Measurements from ENCODE around the gene ARHGEF16. TPM values are rescaled to one million over a fixed set of nuclear protein-coding genes. Genes with fewer than 3 reads are reported as not detected.

ARHGEF16 gene
- total RNA-seq, 2 experiments from 2014 or later = 0.21 TPM; not detected in 1

DNA sequence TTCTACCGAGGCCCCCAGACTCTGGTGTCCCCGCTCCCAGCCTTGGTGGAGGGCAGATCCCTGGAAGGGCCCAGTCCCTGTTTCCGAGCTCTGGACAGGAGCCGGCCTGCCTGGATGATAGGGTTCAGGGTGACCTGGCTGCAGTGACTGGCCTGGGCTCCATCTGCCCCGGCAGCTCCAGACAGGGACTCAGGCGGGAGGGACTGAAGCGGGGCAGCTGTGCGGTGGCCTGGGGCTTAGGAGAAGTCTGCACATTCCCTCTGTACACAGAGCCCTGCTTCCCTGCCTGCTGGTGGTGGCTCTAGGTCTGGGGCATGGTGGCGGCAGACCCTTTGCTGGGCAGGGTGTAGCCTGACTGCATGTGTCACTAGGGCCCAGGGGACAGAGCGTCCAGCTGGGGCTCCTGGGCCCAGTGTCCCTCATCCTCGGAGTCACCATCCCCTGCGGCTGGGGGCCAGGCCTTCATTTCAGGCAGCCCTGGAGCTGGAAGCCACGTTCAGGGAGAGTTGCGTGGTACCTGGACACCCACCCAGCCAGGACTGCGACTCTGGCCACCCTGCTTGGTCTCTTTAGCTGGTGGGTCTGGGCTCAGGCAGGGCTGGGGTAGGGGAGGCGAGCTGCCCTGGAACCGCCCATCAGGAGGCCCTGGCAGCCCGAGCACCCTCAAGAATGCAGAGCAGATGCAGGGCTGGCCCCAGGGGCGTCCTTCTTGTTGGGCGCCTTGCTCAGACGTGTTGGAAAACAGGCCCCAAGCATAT, 9.6 kb downstream of the ARHGEF16 start:
- CTCF ChIA-PET = interaction anchor here (0.9 kb wide), 1 partner anchor 18 kb away, joined by 3 read pairs; no protein-coding TSS in a partner anchor
- POLR2A ChIA-PET = no interaction called here

DNA sequence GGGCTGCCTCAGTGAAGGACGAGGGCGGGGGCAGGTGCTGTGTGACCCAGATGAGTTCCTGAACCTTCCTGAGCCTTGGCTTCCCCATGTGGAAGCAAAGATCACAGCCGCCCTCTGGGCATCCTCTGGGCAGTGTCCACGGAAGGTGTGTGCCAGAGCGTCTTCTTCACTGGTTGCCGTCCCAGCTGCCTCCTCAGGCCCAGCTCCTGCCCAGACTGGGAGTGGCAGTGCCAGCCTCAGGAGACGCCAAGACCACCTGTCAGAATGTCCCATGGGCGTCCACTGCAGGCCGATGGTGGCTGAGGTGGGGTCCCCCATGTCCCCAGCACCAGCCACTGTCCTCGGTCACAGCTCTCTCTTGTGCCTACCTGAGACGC, 10.2 kb downstream of the ARHGEF16 start:
- CTCF ChIA-PET = no interaction called here
- POLR2A ChIA-PET = no interaction called here

DNA sequence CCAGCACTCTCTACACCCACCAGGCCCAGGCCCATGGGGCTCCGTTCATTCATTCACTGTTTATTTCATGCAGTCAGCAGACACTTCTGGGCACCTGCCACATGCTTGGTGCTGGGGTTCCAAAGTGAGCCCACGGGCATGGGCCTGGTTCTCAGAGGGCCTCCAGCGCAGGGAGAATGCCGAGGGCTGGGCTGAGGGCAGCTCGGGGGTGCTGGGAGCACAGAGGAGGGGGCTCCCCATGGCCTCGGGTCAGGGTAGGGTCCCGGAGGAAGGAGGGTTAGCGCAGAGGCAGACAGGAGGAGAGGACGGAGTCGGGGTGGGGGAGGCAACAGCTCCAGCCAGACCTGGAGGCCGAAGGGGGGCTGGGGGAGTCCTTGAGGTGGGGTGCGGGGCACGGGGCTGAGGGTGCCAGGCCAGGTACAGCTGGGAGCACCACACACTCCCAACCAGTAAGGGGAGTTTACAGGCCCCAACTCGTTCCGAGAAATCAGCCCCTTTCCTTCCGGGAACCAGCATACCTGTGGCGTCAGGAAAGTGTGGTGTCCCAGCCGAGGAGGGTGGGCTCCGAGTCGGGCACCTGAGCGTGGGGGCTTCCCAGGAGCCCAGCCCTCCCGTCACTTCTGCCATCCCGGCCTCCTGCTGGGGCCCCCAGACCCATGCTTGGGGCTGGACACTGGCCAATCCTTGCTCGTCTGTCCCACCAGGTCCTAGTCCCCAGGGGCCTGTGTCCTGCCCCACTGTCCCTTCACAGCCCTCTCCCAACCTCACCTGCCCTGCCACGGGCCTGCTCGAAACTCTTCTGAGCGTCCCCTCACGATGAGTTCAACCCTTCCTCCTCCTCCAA, 10.8 kb downstream of the ARHGEF16 start:
- POLR2A ChIA-PET = no interaction called here
- CTCF ChIA-PET = no interaction called here

DNA sequence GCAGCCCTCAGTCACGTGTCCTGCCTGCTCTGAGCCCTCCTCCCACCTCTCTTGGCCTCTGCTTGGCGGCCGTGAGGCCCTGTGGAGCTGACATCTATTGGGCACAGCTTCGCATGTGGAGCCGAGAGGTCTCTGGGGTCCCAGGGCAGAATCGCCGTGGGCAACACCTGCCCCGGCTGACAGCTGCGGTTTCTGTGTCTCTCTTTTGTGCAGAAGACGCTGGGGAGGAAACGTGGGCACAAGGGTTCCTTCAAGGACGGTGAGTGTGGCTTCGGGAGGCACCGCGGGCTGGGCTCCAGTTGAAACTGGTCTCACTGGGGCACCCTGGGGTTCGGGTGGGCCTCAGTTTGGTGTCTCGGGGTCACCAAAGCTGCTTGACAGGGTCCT, 11.5 kb downstream of the ARHGEF16 start:
- ChIA-PET CTCF (no interaction called here), POLR2A (no interaction called here)

DNA sequence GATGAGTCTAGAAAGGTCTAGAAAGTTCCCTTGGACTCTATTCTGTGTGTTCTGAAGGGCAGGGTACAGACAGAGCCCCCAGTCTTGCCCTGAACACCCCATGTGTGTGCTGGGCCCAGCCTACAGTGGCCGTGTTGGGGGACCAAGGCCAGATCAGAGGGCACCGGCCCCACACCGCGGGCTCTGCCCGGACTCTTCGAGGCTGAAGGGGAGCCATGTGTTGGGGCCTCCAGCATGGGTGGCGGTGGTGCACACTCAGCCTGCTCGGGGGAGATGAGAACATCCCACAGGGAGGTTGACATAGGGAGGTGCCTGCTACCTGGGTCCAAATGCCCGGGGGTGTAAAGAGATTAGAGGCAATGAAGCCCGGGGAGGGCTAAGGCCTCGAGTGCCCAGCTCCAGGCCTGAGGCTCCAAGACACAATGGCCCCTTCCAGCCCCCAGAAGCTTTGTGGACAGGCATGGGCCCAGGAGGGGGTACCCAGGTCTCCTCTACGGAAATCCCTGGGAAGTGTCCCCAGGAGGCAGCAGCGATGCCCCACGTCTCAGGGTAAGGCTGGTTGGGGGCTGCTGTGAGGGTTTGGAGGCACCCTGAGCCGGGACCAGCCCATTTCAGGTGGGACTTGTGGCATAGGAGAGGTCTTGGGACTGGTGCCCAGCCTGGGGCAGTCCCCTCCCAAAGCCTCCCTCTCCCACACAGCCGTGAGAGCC, 12.1 kb downstream of the ARHGEF16 start:
- CTCF ChIA-PET = no interaction called here
- POLR2A ChIA-PET = no interaction called here

DNA sequence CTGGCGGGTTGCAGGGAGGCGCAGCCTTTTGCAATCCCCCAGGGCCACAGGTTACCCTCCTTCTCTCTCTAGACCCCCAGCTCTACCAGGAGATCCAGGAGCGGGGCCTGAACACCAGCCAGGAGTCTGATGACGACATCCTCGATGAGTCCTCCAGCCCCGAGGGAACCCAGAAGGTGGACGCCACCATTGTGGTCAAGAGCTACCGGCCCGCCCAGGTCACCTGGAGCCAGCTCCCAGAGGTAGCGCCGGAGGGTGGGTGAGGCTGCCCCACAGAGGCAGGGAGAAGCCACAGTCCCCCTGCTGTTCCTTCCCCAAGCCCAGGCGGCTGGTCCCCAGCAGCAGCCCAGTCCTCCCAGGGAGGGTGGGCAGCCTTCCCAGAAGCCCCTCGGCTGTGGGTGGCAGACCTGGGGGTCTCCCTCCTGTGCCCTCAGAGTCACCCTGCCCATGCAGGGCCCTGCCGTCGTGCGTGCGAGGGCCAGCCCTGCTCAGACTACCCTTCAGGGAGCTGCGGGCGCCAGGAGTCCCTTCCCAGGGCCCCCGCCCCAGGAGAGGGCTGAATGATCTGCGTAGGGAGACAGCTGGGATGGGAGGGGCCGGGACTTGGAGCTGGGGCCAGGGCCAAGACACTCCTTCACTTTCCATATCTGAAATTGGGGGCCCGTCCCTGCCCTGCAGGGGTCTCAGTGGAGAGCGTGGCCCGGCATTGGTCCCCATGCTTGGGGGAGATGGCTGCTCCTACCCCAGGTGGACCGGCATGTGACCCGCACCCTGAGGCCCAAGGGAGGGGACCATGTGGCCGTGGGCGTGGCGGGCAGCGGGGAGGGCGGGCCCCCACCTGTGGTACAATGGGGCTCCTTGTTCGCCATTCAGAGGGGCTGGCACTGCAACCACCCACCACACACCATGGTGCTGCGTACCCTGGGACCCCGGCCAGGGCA, 12.9 kb downstream of the ARHGEF16 start:
- CTCF ChIA-PET = no interaction called here
- POLR2A ChIA-PET = no interaction called here

DNA sequence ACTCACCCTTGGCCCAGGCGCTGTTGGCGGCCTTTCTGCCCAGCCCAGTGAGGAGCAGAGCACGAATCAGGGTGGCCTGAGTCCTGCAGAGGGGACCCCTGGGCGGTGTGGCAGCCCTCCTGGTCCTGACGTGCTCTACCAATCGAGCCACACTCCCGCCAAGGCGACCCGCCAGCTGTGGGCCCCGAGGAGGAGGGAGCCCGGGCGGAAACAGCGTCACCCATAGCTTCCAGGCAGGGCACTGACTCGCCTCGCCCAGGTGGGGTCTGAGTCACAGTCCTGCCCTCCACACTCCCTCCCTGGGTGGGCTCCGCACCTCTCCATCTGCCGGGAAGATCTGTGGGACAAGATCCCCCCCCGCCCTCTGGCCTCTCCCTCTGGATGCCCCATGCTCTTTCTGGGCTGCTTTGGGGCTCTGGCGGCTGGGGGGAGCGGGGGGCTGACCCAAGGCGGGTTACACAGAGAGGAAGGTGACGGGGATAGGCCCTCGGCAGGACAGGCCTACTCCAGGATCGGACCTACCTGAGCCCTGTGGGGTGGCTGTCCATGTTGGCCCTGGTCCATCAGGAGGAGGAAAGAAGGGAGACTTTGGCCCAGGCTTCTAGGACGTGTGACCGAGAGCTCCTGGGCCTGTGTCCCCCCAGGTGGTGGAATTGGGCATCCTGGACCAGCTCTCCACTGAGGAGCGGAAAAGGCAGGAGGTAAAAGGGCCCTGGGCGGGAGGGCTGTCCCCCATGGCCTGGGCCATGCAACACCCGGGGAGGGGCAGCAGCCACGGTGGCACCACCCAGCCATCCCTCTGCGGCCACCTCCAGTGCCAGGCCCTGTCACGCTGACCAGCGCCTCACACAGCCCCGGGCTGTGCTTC, 14.0 kb downstream of the ARHGEF16 start:
- POLR2A ChIA-PET = no interaction called here
- CTCF ChIA-PET = no interaction called here

DNA sequence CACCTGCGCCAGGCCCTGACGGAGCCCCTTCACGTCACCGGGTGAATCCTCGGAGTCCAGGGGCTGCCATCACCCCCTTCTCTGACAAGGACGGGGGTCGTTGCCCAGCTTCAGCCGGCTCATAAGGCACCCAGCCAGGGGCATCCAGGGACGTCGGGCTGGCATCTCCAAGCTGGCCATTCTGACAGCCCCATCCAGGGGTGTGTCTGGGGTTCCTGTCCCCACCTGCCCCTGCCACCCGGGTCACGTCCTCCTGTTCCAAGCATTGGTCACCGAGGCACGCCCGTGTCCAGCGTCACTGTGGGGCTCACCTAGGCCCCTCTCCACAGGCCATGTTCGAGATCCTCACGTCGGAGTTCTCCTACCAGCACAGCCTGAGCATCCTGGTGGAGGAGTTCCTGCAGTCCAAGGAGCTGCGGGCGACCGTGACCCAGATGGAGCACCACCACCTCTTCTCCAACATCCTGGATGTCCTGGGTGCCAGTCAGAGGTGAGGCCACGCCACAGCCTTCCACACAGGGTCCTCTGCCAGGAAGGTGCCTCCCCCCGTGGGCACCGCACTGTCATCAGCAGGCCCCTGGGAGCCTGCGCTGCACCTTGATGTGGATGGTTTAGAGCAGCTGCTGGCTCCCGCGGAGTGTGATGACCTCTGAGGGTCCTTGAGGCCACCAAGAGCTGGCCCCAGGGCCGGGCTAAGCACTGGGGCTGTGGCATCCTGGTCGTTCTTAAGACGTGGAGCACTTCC, 14.8 kb downstream of the ARHGEF16 start:
- POLR2A ChIA-PET = no interaction called here

DNA sequence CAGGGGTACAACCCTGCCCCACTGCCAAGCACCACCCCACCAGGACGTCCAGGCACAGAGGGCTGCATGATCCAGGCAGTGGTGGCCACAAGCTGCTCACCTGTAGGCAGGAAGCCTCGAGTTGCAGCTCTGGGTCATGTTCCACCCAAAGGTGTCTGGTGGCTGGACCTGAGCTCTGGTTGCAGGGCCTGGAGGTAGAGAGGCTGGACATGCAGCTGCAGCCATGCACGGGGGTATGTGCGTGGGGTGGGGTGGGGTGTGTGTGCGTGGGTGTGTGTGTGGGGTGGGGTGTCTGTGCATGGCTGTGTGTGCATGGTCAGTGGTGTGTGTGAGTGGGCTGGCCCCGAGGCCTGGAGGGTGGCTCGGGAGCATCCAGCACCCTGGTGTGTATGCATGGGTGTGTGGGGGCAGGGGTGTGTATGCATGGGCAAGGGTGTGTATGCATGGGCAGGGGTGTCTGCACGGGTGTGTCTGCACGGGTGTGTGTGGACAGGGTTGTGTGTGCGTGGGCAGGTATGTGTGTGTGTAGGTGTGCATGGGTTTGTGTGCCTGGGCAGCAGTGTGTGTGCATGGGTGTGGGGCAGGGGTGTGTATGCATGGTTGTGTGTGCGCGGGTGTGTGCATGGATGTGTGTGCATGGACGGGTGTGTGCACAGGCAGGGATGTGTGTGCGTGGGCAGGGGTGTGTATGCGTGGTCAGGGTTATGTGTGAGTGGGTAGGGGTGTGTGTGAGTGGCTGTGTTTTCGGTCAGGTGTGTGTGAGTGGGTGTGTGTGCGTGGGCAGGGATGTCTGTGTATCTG, 15.6 kb downstream of the ARHGEF16 start:
- CTCF ChIA-PET = no interaction called here
- POLR2A ChIA-PET = no interaction called here

More for the DNA sequence above, 14.8 kb downstream of the ARHGEF16 start:
- CTCF ChIA-PET = no interaction called here

DNA sequence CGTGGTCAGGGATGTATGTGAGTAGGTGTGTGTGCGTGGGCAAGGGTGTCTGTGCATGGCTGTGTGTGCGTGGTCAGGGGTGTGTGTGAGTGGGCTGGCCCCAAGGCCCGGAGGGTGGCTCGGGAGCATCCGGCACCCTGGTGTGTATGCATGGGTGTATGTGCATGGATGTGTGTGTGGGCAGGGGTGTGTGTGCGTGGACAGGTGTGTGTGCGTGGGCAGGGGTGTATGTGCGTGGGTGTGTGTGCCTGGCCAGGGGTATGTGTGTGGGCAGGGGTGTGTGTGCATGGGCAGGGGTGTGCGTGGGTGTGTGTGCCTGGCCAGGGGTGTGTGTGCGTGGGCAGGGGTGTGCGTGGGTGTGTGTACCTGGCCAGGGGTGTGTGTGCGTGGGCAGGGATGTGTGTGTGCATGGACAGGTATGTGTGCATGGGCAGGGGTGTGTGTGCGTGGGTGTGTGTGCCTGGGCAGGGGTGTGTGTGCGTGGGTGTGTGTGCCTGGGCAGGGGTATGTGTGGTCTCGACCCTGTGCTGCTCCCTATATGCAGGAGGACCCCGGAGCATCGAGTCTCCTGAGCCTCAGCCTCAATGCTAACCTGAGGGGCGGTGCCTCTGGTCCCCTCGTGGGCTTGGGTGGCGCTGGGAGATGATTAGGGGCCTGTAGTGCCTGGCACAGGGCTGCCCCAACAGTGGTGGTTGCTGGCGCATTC, 16.3 kb downstream of the ARHGEF16 start:
- ChIA-PET CTCF (interaction anchor here (1.0 to 3.6 kb wide), 2 partner anchors 18 to 22 kb away, joined by 3 to 14 read pairs; no protein-coding TSS in a partner anchor), POLR2A (no interaction called here)

DNA sequence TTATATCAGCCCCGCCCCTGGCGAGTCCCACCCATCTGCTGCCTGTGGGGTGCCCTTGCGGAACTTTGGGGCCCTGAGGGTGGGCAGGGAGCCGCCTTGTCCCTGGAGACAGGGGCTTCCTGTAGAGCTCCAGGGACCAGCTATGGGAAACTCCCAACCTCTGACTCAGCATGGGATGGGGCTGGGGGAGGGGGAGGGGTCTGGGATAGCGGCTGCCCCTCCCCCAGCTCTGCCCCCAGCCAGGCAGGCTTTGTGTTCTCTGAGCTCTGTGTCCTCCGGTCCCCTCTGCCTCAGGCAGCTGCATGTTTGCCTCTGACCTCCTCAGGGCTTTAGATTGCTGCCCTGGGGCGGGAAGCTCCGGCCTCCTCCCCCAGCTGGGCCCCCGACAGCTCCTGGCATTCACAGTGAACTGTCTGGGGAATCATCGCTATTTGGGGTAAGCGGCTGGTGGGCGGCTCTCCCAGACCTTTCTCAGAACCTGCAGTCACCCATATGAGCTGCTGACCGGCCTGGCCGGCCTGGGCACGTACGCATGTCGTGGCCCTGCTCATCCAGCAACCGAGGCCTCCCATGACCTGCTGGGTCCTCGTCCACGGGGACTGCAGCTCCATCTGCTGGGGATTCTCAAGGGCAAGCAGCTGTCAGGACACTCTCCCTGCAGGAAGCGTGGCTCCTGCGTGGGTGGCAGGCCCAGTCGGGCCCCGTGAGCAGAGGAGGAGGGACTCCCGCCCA, 17.1 kb downstream of the ARHGEF16 start:
- POLR2A ChIA-PET = no interaction called here
- CTCF ChIA-PET = interaction anchor here (1.0 to 3.6 kb wide), 2 partner anchors 18 to 21 kb away, joined by 3 to 14 read pairs; no protein-coding TSS in a partner anchor

DNA sequence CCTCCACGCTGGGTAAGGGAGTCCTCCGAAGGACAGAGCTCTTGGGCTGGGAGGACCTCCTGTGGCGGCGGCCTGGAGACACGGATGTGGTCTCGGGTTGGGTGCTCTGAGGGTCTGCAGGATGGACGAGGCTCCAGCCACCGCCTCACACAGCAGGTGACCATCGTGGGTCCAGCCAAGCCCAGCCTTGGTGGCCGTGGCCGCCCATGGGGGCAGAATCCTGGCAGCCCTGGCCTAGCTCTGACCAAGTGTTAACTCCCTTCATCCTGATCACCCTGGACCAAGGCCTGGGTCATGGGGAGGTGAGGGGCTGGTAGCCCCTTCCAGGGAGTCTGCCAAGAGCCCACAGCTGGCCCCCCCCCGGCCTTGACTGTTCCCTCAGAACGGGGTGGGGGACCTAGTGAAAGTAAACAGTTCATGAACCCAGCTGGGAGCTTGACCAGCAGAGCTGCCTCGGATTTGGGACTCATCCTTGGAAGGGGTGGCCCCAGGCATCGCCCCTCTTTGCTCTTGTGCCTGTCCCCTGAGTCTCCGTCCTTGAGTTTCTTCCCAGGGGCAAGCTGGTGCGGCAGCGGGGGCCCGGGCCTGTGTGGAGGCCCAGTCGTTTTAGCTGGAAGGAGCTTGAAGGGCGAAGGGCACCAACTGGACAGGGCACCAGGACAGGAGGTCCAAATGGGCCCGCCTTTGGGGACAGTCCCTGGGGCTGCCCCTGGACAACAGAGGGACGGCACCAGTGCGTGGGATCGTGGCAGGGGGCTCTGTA, 17.8 kb downstream of the ARHGEF16 start:
- CTCF ChIA-PET = interaction anchor here (1.0 to 3.6 kb wide), 2 partner anchors 19 to 20 kb away, joined by 3 to 14 read pairs; no protein-coding TSS in a partner anchor
- POLR2A ChIA-PET = no interaction called here

DNA sequence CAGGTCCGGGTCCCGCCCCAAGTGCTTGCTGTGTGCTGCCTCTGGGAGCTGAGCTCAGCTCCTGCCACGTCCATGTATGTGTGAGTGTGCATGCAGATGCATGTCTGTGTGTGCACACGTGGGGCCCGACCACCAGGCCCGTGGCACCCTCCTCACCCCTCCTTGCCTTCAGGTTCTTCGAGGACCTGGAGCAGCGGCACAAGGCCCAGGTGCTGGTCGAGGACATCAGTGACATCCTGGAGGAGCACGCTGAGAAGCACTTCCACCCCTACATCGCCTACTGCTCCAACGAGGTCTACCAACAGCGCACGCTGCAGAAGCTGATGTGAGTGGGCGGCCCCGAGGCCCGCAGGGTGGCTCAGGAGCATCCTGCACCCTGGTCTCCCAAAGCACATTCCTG, 18.4 kb downstream of the ARHGEF16 start:
- POLR2A ChIA-PET = no interaction called here
- CTCF ChIA-PET = interaction anchor here (3.6 kb wide), 1 partner anchor 20 kb away, joined by 14 read pairs; no protein-coding TSS in a partner anchor

DNA sequence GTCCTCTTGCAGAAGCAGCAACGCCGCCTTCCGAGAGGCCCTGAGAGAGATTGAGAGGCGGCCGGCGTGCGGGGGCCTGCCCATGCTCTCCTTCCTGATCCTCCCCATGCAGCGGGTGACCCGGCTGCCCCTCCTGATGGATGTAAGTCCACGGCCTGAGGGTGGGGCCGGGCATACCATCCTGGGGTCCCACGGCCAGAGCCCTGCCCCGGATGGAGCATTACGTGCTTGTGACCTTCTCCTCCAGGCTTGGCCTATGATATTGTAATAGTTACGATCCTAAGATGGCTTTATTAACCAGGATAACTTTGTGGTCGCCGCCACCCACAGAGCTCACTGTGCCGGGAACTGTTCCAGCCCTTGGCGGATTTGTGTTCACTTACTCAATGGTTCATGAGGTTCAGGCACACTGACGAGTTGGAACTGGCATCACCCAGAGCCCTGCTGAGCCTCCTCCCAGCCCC, 18.9 kb downstream of the ARHGEF16 start:
- POLR2A ChIA-PET = no interaction called here
- CTCF ChIA-PET = interaction anchor here (3.6 kb wide), 1 partner anchor 20 kb away, joined by 14 read pairs; no protein-coding TSS in a partner anchor

DNA sequence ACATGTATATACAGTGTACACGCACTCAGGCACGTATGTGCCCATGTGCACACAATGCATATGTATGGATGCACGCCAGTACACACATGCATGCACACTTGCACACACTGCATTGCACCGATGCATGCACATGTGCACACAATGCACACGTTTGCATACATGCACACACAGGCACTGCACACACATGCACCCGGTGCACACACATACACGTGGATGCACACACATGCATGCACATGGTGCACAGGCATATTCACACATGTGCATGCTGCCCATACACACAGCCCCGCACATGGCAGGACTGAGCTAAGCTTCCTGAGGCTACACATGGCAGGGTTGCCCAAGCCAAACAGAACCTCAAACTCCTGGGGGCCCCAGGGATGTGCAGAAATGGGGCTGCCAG, 19.6 kb downstream of the ARHGEF16 start:
- ChIA-PET POLR2A (no interaction called here), CTCF (interaction anchor here (3.6 kb wide), 1 partner anchor 21 kb away, joined by 14 read pairs; no protein-coding TSS in a partner anchor)
